NCI-H1417 treated with DMSO at 0.1 percent for 48 hours (cell line): ENCODE data around the gene CYBA.

ENCODE experiments used
- DNase-seq: peaks from one replicate; lab custom pipeline; 2025; lab: John Stamatoyannopoulos, UW

The CYBA gene

GRCh38 chr16:88645455-88645854 lies 5.4 kb downstream of the CYBA start:
- DNase-seq: no peak

- no peak for DNase-seq
Observed at GRCh38 chr16:88643644-88643932, 7.3 kb downstream of the CYBA start.

- DNase-seq: no peak
Observed at GRCh38 chr16:88642881-88643643, 7.8 kb downstream of the CYBA start.

GRCh38 chr16:88640498-88641247 lies 10.2 kb downstream of the CYBA start:
- no peak for DNase-seq

- DNase-seq: no peak
Observed at GRCh38 chr16:88640039-88640495, 10.8 kb downstream of the CYBA start.

GRCh38 chr16:88639231-88640038 lies 11.4 kb downstream of the CYBA start:
- DNase-seq: no peak

GRCh38 chr16:88638323-88639230 lies 12.3 kb downstream of the CYBA start, which contains the start of gene IL17C:
Gene IL17C (plus strand): TSS chr16:88638572. CDS start chr16:88638642, 70 bp downstream.
- DNase-seq: no peak

- DNase-seq: no peak
Observed at GRCh38 chr16:88636488-88637265, 14.2 kb downstream of the CYBA start.

- DNase-seq: no peak
Observed at GRCh38 chr16:88635671-88636319, 15.1 kb downstream of the CYBA start.

GRCh38 chr16:88634994-88635670 lies 15.7 kb downstream of the CYBA start:
- no peak for DNase-seq

- DNase-seq: no peak
Observed at GRCh38 chr16:88634141-88634993, 16.5 kb downstream of the CYBA start.

GRCh38 chr16:88633684-88634140 lies 17.1 kb downstream of the CYBA start:
- DNase-seq: no peak

GRCh38 chr16:88632587-88632930 lies 18.3 kb downstream of the CYBA start:
- no peak for DNase-seq

GRCh38 chr16:88631920-88632586 lies 18.8 kb downstream of the CYBA start:
- DNase-seq: no peak

- no peak for DNase-seq
Observed at GRCh38 chr16:88631384-88631783, 19.5 kb downstream of the CYBA start.

GRCh38 chr16:88630941-88631340 lies 19.9 kb downstream of the CYBA start:
- no peak for DNase-seq

GRCh38 chr16:88630433-88630832 lies 20.4 kb downstream of the CYBA start:
- DNase-seq: no peak

- no peak for DNase-seq
Observed at GRCh38 chr16:88629835-88630234, 21.0 kb downstream of the CYBA start.
